ENCODE measurements around the gene HMX1.

The HMX1 gene

GRCh38 chr4:8871417-8872401 is at the start of gene HMX1:
Gene HMX1 (minus strand): TSS chr4:8871839. CDS start chr4:8871614, 225 bp downstream.
- FAIRE-seq = no peak

- no peak for FAIRE-seq
Measured at GRCh38 chr4:8920969-8921368, 49.3 kb upstream of the HMX1 start.

GRCh38 chr4:8920289-8920965 is 48.8 kb upstream of the HMX1 start:
- FAIRE-seq = no peak

GRCh38 chr4:8919651-8920288 is 48.1 kb upstream of the HMX1 start:
- no peak for FAIRE-seq

GRCh38 chr4:8917868-8918783 is 46.5 kb upstream of the HMX1 start:
- FAIRE-seq = no peak

- no peak for FAIRE-seq
Measured at GRCh38 chr4:8917321-8917811, 45.7 kb upstream of the HMX1 start.

GRCh38 chr4:8916906-8917305 is 45.3 kb upstream of the HMX1 start:
- FAIRE-seq = no peak

- FAIRE-seq = no peak
Measured at GRCh38 chr4:8916351-8916885, 44.8 kb upstream of the HMX1 start.

GRCh38 chr4:8915201-8916200 is 43.9 kb upstream of the HMX1 start:
- FAIRE-seq = no peak

GRCh38 chr4:8914461-8915171 is 43.0 kb upstream of the HMX1 start:
- FAIRE-seq = no peak

- no peak for FAIRE-seq
Measured at GRCh38 chr4:8913858-8914460, 42.3 kb upstream of the HMX1 start.

- no peak for FAIRE-seq
Measured at GRCh38 chr4:8913121-8913857, 41.6 kb upstream of the HMX1 start.

GRCh38 chr4:8912506-8912905 is 40.9 kb upstream of the HMX1 start:
- no peak for FAIRE-seq

- FAIRE-seq = no peak
Measured at GRCh38 chr4:8912089-8912455, 40.4 kb upstream of the HMX1 start.

GRCh38 chr4:8911316-8912088 is 39.9 kb upstream of the HMX1 start:
- FAIRE-seq = no peak

- FAIRE-seq = no peak
Measured at GRCh38 chr4:8910822-8911315, 39.2 kb upstream of the HMX1 start.

GRCh38 chr4:8910100-8910821 is 38.6 kb upstream of the HMX1 start:
- no peak for FAIRE-seq
